ENCODE results near the gene LAMA4.

LAMA4 gene

DNA sequence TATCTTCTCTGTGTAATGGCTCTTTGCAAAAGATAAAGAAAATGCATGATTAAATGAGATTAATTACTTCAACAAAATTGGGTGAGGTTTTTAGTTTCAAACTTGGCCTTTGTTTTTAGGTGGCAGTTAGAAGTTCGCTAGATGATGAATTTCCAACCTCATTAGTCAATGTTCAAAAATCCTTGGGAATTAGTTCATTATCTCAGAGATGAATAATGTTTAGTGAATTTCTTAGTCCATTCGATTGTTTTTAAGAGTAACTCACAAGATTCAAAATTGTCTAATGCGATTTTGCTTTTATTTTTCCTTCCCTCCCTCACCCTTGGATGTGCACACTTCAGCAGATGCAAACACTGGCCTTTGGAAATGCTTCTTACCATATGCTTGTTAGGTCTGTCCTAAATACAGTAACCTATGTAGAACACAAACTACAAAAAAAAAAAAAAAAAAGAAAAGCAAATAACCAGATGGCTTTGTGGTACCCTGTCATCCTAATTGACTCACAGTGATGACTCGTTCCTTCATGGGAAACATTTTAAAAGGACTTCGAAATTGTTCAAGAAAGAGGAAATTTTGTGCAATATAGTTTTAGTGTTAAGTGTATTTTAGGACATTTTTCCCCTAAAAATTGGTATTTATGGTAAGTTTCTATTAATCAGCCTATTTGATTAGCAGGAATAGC is 100.3 kb downstream of the LAMA4 start:
- no peak for DNase-seq (ENCODE audit: low read depth, low spot score)
- POLR2A ChIA-PET: no interaction called here

GRCh38 chr6:112150363-112150762 is 104.0 kb downstream of the LAMA4 start:
- DNase-seq (ENCODE audit: low read depth, low spot score): no peak
- ChIA-PET CTCF (interaction anchor here (1.0 to 4.3 kb wide), 2 partner anchors 13 to 106 kb away, joined by 5 to 29 read pairs; no protein-coding TSS in a partner anchor), POLR2A (no interaction called here)
- no peak for TF ChIP-seq CTCF (IDR thresholded peaks at IDR 0.05; ENCODE audit: insufficient read depth, low read length, missing control alignments)
- H3K4me3 ChIP-seq (ENCODE audit: low read depth, low read length): no peak overlapping the region

More for the DNA sequence above, 100.3 kb downstream of the LAMA4 start:
- no peak for TF ChIP-seq CTCF (IDR thresholded peaks at IDR 0.05; ENCODE audit: insufficient read depth, low read length, missing control alignments)
- H3K4me3 ChIP-seq (ENCODE audit: low read depth, low read length): no peak overlapping the region
- CTCF ChIA-PET: interaction anchor here (1.1 to 1.9 kb wide), 2 partner anchors 10 to 19 kb away, joined by 3 to 20 read pairs; no protein-coding TSS in a partner anchor

- DNase-seq (ENCODE audit: low read depth, low spot score): no peak
- TF ChIP-seq CTCF (IDR thresholded peaks at IDR 0.05; ENCODE audit: insufficient read depth, low read length, missing control alignments): no peak
- H3K4me3 ChIP-seq (ENCODE audit: low read depth, low read length): no peak overlapping the region
- POLR2A ChIA-PET: no interaction called here
- CTCF ChIA-PET: interaction anchor here (4.3 kb wide), 1 partner anchor 13 kb away, joined by 29 read pairs; no protein-coding TSS in a partner anchor
Measured at GRCh38 chr6:112149719-112150263, 104.6 kb downstream of the LAMA4 start.

GRCh38 chr6:112149236-112149635 is 105.1 kb downstream of the LAMA4 start:
- CTCF ChIA-PET: interaction anchor here (4.3 kb wide), 1 partner anchor 14 kb away, joined by 29 read pairs; no protein-coding TSS in a partner anchor
- POLR2A ChIA-PET: no interaction called here
- DNase-seq (ENCODE audit: low read depth, low spot score): no peak
- TF ChIP-seq CTCF (IDR thresholded peaks at IDR 0.05; ENCODE audit: insufficient read depth, low read length, missing control alignments): no peak
- H3K4me3 ChIP-seq (ENCODE audit: low read depth, low read length): no peak overlapping the region

GRCh38 chr6:112148103-112148502 is 106.3 kb downstream of the LAMA4 start:
- ChIA-PET CTCF (interaction anchor here (5.6 kb wide), 1 partner anchor 15 kb away, joined by 41 read pairs; no protein-coding TSS in a partner anchor), POLR2A (no interaction called here)
- TF ChIP-seq CTCF (IDR thresholded peaks at IDR 0.05; ENCODE audit: insufficient read depth, low read length, missing control alignments): no peak
- no peak for DNase-seq (ENCODE audit: low read depth, low spot score)
- no peak overlapping the region for H3K4me3 ChIP-seq (ENCODE audit: low read depth, low read length)

GRCh38 chr6:112145080-112145573 is 109.2 kb downstream of the LAMA4 start:
- H3K4me3 ChIP-seq (ENCODE audit: low read depth, low read length): no peak overlapping the region
- ChIA-PET POLR2A (no interaction called here), CTCF (interaction anchor here (2.2 to 5.6 kb wide), 2 partner anchors 18 to 58 kb away, joined by 15 to 41 read pairs; partner anchors contain the start of genes FAM229B and TUBE1)
- TF ChIP-seq CTCF (IDR thresholded peaks at IDR 0.05; ENCODE audit: insufficient read depth, low read length, missing control alignments): no peak
- no peak for DNase-seq (ENCODE audit: low read depth, low spot score)

Data from AG04449 (cell line).